Stomach (tissue), 9 donors: ENCODE measurements around the gene ARID3A. TPM values are rescaled to one million over a fixed set of nuclear protein-coding genes. Genes with fewer than 3 reads are reported as not detected.
"Not testable (repeated sequence)": the region's sequence is repeated elsewhere in the genome, so short reads cannot be mapped to it uniquely, and the experiment has no call there.

Source experiments
- DNase-seq, 2 donors: peaks; one replicate each; pipeline versions ENCODE4 v3.0.0 to v3.0.0-alpha.2; 2013 to 2019
- H3K27ac ChIP-seq, 5 donors: fragments of 200-600 bp in 4 of 5; sonication (generic) in 4 of 5; one replicate each; pipeline ENCODE4 v1.5.1; 2013 to 2019; ENCODE audit warnings: mild to moderate bottlenecking in 1 of 5, moderate library complexity in 1 of 5
- H3K27me3 ChIP-seq, 3 donors: fragments of 200-600 bp; sonication (generic); one replicate each; pipeline ENCODE4 v1.5.1; 2017 to 2019; ENCODE audit warnings: mixed run types in 1 of 3
- H3K36me3 ChIP-seq, 4 donors: fragments of 200-600 bp; sonication (generic); 1 replicate in 3 of 4; 2 replicates in 1 of 4; pipeline ENCODE4 v1.5.1; 2016 to 2019
- H3K4me1 ChIP-seq, 4 donors: fragments of 200-600 bp; sonication (generic); one replicate each; pipeline ENCODE4 v1.5.1; 2016 to 2019
- H3K4me3 ChIP-seq, 4 donors: fragments of 200-600 bp; sonication (generic) in 3 of 4; one replicate each; pipeline ENCODE4 v1.5.1; 2016 to 2019; ENCODE audit warnings: mild to moderate bottlenecking in 1 of 4
- H3K9me3 ChIP-seq, 4 donors: fragments of 200-600 bp; sonication (generic); one replicate each; pipeline ENCODE4 v1.5.1; 2016 to 2019
- CTCF ChIP-seq, 7 experiments: fragments of 450-650 bp in 4 of 7; fragments of 200-600 bp in 3 of 7; sonication (generic) in 3 of 7; IDR thresholded peaks; one replicate each; pipeline ENCODE4 v1.5.1; 2016 to 2019; ENCODE audit warnings: antibody characterized with exemption in 7 of 7, control low read depth in 2 of 7, mild to moderate bottlenecking in 1 of 7
- EP300 ChIP-seq: sonication (generic); formaldehyde crosslinking; IDR thresholded peaks from one replicate; pipeline ENCODE4 v1.6.1; 2017; ENCODE audit warnings: antibody characterized with exemption
- POLR2A ChIP-seq, 4 donors: fragments of 450-650 bp; IDR thresholded peaks; one replicate each; pipeline ENCODE4 v1.6.1; 2016; ENCODE audit warnings: antibody characterized with exemption in 4 of 4, control low read depth in 2 of 4, mild to moderate bottlenecking in 1 of 4, moderate library complexity in 1 of 4
- POLR2AphosphoS5 ChIP-seq, 3 donors: sonication (generic); formaldehyde crosslinking; IDR thresholded peaks; one replicate each; pipeline ENCODE4 v1.6.1; 2016; ENCODE audit warnings: antibody characterized with exemption in 3 of 3
- WGBS, 5 donors: extraction: QIAGEN DNeasy Blood & Tissue Kit in 3 of 5; methylation state at CpG; one replicate each; pipeline versions ENCODE4 v1.1.5 to v1.1.7; 2013 to 2018; 5-methylcytosine and 5-hydroxymethylcytosine counted together
- intact Hi-C: fragments of 100-400 bp; cut with DNase I; formaldehyde crosslinking; loops from one replicate; pipeline ENCODE4 v1.15.1; 2023; ENCODE audit warnings: low total_unique reads
- polyA plus RNA-seq, 3 donors: library from polyadenylated mRNA; stranded (reverse); fragments of 200-250 nt; gene quantifications; one replicate each; pipeline ENCODE4 v1.2.3, GENCODE V29; 2013
- total RNA-seq, 5 donors: library from RNA; depleted of rRNA; stranded (reverse); fragments of >200 nt; gene quantifications; one replicate each; pipeline versions ENCODE4 v1.1.0 to v1.2.3, GENCODE V29; 2014 to 2016
- donor health status: healthy with polysubstance abuse.
- donor health status: Bipolar disorder and iron deficiency.
- donor health status: healthy.

ARID3A gene
- total and polyA plus RNA-seq, 8 donors = 1.1 to 23.5 (median 2.1) TPM; not detected in 1

GRCh38 chr19:887599-887998 is 38.2 kb upstream of the ARID3A start:
- Histone ChIP-seq H3K9me3 (no peaks in the 10 kb centered on the region), H3K4me3 (no peak overlapping the region), H3K4me1 (peaks cover 5 to 19% (median 15%) of the 10 kb centered on the region in 4 donors), H3K27me3 (no peaks in the 10 kb centered on the region), H3K27ac (no peak overlapping the region), H3K36me3 (peaks cover 39 to 85% (median 84%) of the 10 kb centered on the region in 4 donors)
- WGBS, 5 donors = 94 to 96% (median 95%) methylated on average over 10 of the region's 10 CpGs
- intact Hi-C loops = no loop called here
- no peak for DNase-seq
- TF ChIP-seq POLR2AphosphoS5 (IDR thresholded peaks at IDR 0.05) = no peak
- TF ChIP-seq CTCF (IDR thresholded peaks at IDR 0.05) = no peak
- TF ChIP-seq EP300 = no peak
- no peak for TF ChIP-seq POLR2A (IDR thresholded peaks at IDR 0.05)

- no peak for TF ChIP-seq POLR2A (IDR thresholded peaks at IDR 0.05)
- no peak for TF ChIP-seq POLR2AphosphoS5 (IDR thresholded peaks at IDR 0.05)
- no peak for TF ChIP-seq EP300
- TF ChIP-seq CTCF (IDR thresholded peaks at IDR 0.05) = no peak
- no peak for DNase-seq
- no peaks in the 10 kb centered on the region for H3K9me3 ChIP-seq
- no peak overlapping the region for H3K27ac ChIP-seq
- intact Hi-C loops = no loop called here
- H3K4me1 ChIP-seq = peaks cover 5 to 24% (median 15%) of the 10 kb centered on the region in 4 donors
- H3K4me3 ChIP-seq = no peak overlapping the region
- 86 to 91% (median 89%) methylated on average over 24 to 30 of the region's 30 CpGs for WGBS, 5 donors
- H3K36me3 ChIP-seq = peaks cover 31 to 73% (median 72%) of the 10 kb centered on the region in 4 donors
- H3K27me3 ChIP-seq = no peaks in the 10 kb centered on the region
These were observed 37.1 kb upstream of the ARID3A start for GRCh38 chr19:888581-889385.

GRCh38 chr19:889662-890295 is 36.1 kb upstream of the ARID3A start:
- H3K4me1 ChIP-seq = peaks cover 5 to 31% (median 15%) of the 10 kb centered on the region in 4 donors
- intact Hi-C loops = no loop called here
- DNase-seq = no peak
- H3K36me3 ChIP-seq = peaks cover 22 to 63% (median 62%) of the 10 kb centered on the region in 4 donors
- H3K4me3 ChIP-seq = no peak overlapping the region
- no peak overlapping the region for H3K27ac ChIP-seq
- no peaks in the 10 kb centered on the region for H3K27me3 ChIP-seq
- no peaks in the 10 kb centered on the region for H3K9me3 ChIP-seq
- whole genome bisulfite sequencing, 5 donors = 91 to 94% (median 93%) methylated on average over 11 to 26 of the region's 26 CpGs
- TF ChIP-seq POLR2A (IDR thresholded peaks at IDR 0.05) (no peak), POLR2AphosphoS5 (IDR thresholded peaks at IDR 0.05) (no peak), EP300 (no peak), CTCF (IDR thresholded peaks at IDR 0.05) (no peak)

- intact Hi-C loops = no loop called here
- peaks cover 5 to 31% (median 15%) of the 10 kb centered on the region in 4 donors for H3K4me1 ChIP-seq
- no peak for DNase-seq
- no peaks in the 10 kb centered on the region for H3K9me3 ChIP-seq
- no peaks in the 10 kb centered on the region for H3K27me3 ChIP-seq
- peak overlapping the region in 2 of 5 donors; percentile 26 to 42 for H3K27ac ChIP-seq
- H3K36me3 ChIP-seq = peaks cover 12 to 53% (median 51%) of the 10 kb centered on the region in 4 donors
- H3K4me3 ChIP-seq = no peak overlapping the region
- TF ChIP-seq POLR2A (IDR thresholded peaks at IDR 0.05) = no peak
- WGBS, 5 donors = 86 to 90% (median 87%) methylated on average over 13 to 18 of the region's 18 CpGs
These were observed 35.0 kb upstream of the ARID3A start for GRCh38 chr19:890831-891230.

GRCh38 chr19:891421-892200 is 34.2 kb upstream of the ARID3A start:
- H3K9me3 ChIP-seq, H3K27me3 ChIP-seq, intact Hi-C loops: not testable (repeated sequence)
- peak; percentile 75 to 86 for DNase-seq
- WGBS, 5 donors = 23 to 45% (median 26%) methylated on average over 37 to 50 of the region's 50 CpGs
- Histone ChIP-seq H3K4me1 (peaks cover 5 to 31% (median 15%) of the 10 kb centered on the region in 4 donors), H3K27ac (peak overlapping the region; percentile 89 to 98 (median 91)), H3K36me3 (peaks cover 9 to 52% (median 47%) of the 10 kb centered on the region in 4 donors), H3K4me3 (peak overlapping the region; percentile 68 to 97 (median 83))
